GM19035 (cell line): ENCODE results near the gene PWP2.
A peak's percentile ranks its signal among the peaks of the same experiment; 100 is the strongest.
"Not testable (repeated sequence)": the region's sequence is repeated elsewhere in the genome, so short reads cannot be mapped to it uniquely, and the experiment has no call there.

ENCODE experiments used
- ATAC-seq: cut with Tn5 transposase; IDR thresholded peaks from one replicate; pipeline ENCODE4 v1.9.1; 2021; ENCODE audit not compliant: unreplicated experiment

Gene PWP2

GRCh38 chr21:44159349-44160297 is 52.4 kb downstream of the PWP2 start:
- not testable (repeated sequence) for ATAC-seq

GRCh38 chr21:44160298-44160672 is 53.1 kb downstream of the PWP2 start:
- ATAC-seq, result not testable (repeated sequence)

GRCh38 chr21:44160821-44161220 is 53.6 kb downstream of the PWP2 start:
- not testable (repeated sequence) for ATAC-seq

DNA sequence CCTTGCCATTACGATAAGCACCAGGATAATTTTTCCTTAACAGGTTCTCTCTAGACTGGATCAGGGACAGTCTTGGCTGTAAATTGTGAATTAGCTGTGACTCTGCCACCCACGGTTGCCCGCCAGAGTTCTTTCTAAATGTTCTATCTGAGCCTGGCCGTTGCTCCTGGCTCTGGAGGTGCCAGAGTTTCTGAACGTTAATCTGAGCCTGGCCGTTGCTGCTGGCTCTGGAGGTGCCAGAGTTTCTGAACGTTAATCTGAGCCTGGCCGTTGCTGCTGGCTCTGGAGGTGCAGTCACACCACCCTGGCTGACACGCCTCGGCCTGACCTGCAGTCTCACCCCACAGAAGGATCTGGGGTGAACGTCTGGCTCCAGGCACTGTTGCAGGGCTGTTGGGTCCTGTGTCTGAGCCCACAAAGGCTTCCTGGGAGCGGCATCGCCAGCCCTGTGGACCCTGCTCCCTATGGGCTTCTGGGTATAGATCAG is 56.0 kb downstream of the PWP2 start:
- not testable (repeated sequence) for ATAC-seq

GRCh38 chr21:44165933-44166332 is 58.7 kb downstream of the PWP2 start:
- not testable (repeated sequence) for ATAC-seq

- not testable (repeated sequence) for ATAC-seq
Observed at GRCh38 chr21:44167527-44167926, 60.3 kb downstream of the PWP2 start.

- not testable (repeated sequence) for ATAC-seq
Observed at GRCh38 chr21:44170326-44170725, 63.1 kb downstream of the PWP2 start.

GRCh38 chr21:44170863-44171262 is 63.7 kb downstream of the PWP2 start:
- not testable (repeated sequence) for ATAC-seq

- ATAC-seq, result not testable (repeated sequence)
Observed at GRCh38 chr21:44171962-44172572, 64.9 kb downstream of the PWP2 start.

DNA sequence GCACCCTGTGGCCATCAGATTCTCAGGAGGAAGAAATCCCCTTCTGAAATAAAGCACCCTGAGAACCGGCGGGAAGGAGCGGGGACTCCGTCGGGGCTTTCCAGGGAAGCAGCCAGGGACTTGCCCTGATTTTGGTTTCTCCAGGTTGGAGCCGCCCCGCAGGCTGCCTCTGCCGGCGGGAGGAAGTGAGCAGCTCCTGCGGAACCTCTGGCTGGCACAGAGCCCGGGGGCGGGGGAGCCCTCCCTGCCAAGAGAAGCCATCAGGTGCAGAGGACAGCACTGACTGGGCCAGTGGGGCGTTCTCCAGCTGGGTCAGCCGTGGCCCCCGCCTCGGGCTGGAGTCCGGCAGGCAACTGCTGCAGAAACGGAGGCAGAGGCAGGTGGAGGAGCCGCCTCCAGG is 65.5 kb downstream of the PWP2 start:
- ATAC-seq, result not testable (repeated sequence)

DNA sequence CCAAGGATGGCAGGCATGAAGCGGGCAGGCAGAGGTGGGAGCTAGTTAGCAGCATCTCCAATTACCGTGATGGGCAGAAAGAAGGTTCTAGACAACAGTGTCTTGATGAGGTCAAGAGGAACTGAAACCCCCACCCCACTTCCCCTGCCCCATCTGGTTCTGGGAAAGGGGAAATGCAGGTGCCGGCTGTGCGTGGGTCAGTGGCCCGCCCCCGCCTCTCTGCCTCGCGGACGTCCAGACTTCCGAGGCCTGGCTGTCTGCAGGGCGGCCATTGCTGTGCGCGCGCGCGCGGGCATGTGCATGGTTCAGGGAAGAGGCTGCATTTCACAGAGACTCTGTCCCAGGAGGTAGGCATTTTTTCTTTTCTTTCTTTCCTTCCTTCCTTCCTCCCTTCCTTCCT is 68.0 kb downstream of the PWP2 start:
- peak; percentile 67 for ATAC-seq

DNA sequence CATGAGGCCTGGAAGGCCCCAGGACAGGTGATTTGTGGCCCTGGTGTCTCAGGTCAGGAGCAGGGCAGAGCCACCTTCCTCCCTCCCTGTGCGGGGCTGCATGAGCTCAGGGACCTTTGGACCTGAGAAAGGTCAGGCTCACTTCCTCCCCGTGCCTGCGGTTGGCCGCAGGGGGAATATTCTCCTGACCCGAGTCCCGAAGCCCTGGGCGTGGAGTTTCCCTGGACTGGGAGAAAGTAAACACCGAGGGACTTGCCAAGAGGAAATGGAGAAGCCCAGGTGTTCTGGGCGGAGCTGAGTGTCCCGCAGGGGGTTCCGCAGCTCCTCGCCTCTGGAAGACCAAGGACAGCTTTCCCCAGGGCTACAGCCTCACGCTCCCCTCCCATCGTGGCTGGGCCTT is 68.9 kb downstream of the PWP2 start:
- not testable (repeated sequence) for ATAC-seq
